SK-N-SH (cell line): ENCODE results near the gene NKD1. TPM values are rescaled to one million over a fixed set of nuclear protein-coding genes. Genes with fewer than 3 reads are reported as not detected.

Experiments
- CTCF ChIA-PET: fragments of 300-600, 350-600 bp; formaldehyde crosslinking; extraction: SDS; loops from one replicate; lab custom pipeline; 2021; lab: Yijun Ruan, JAX
- POLR2A ChIA-PET: fragments of 350-600 bp; sonication (Branson Sonifier 250); formaldehyde crosslinking; extraction: SDS; loops from one replicate; lab custom pipeline; 2020; ENCODE audit warnings: antibody characterized with exemption, inconsistent platforms; lab: Yijun Ruan, JAX
- DNase-seq: peaks from one replicate; pipeline ENCODE4 v3.0.0; 2012
- H2AFZ ChIP-seq: fragments of 200-600 bp; sonication (generic); 2 replicates; pipeline ENCODE4 v1.8.1; 2016; ENCODE audit warnings: antibody characterized with exemption, mild to moderate bottlenecking, low read depth
- H3F3A ChIP-seq: fragments of 200-600 bp; sonication (generic); replicated peaks from 2 replicates; pipeline ENCODE3; 2016; ENCODE audit warnings: antibody characterized with exemption, mild to moderate bottlenecking; ENCODE audit not compliant: insufficient read depth
- H3K27ac ChIP-seq, 2 experiments: fragments of 200-500 bp in 1 of 2; fragments of 200-600 bp in 1 of 2; sonication (Bioruptor generic) in 1 of 2; sonication (generic), shearing (Covaris generic) in 1 of 2; 2 replicates each; pipeline versions ENCODE4 v1.5.1 to v1.6.1; 2014 to 2016; ENCODE audit warnings: low read depth in 2 of 2, inconsistent platforms in 1 of 2, low read length in 1 of 2, mild to moderate bottlenecking in 1 of 2, mixed read lengths in 1 of 2
- H3K27me3 ChIP-seq: fragments of 200-600 bp; sonication (generic), shearing (Covaris generic); 2 replicates; pipeline ENCODE4 v1.6.1; 2016; ENCODE audit warnings: mixed run types; ENCODE audit not compliant: insufficient read depth
- H3K36me3 ChIP-seq, 2 experiments: fragments of 200-500 bp in 1 of 2; fragments of 200-600 bp in 1 of 2; sonication (Bioruptor generic) in 1 of 2; sonication (generic) in 1 of 2; replicated peaks in 1 of 2; 2 replicates each; pipeline versions ENCODE3 to v1.5.1; 2014 to 2016; ENCODE audit warnings: low read length in 1 of 2, mild to moderate bottlenecking in 1 of 2; ENCODE audit not compliant: insufficient read depth in 2 of 2, control insufficient read depth in 1 of 2
- H3K4me1 ChIP-seq, 2 experiments: fragments of 200-500 bp in 1 of 2; fragments of 200-600 bp in 1 of 2; sonication (Bioruptor generic) in 1 of 2; sonication (generic), shearing (Covaris generic) in 1 of 2; 2 replicates each; pipeline versions ENCODE4 v1.5.1 to v1.6.1; 2014 to 2016; ENCODE audit warnings: low read depth in 1 of 2, low read length in 1 of 2, mixed run types in 1 of 2; ENCODE audit not compliant: insufficient read depth in 2 of 2, control insufficient read depth in 1 of 2
- H3K4me2 ChIP-seq: fragments of 200-600 bp; sonication (generic), shearing (Covaris generic); 2 replicates; pipeline ENCODE4 v1.6.1; 2017; ENCODE audit warnings: mixed run types
- H3K4me3 ChIP-seq, 2 experiments: fragments of 200-500 bp in 1 of 2; fragments of 200-600 bp in 1 of 2; sonication (Bioruptor generic) in 1 of 2; sonication (generic), shearing (Covaris generic) in 1 of 2; 2 replicates each; pipeline versions ENCODE4 v1.5.1 to v1.8.1; 2014 to 2016; ENCODE audit warnings: low read depth in 2 of 2, inconsistent platforms in 1 of 2, low read length in 1 of 2, mild to moderate bottlenecking in 1 of 2, mixed read lengths in 1 of 2, moderate library complexity in 1 of 2
- H3K79me2 ChIP-seq: fragments of 200-600 bp; sonication (generic); 2 replicates; pipeline ENCODE4 v1.8.1; 2017; ENCODE audit warnings: mild to moderate bottlenecking; ENCODE audit not compliant: insufficient read depth
- H3K9ac ChIP-seq: fragments of 200-600 bp; sonication (generic); 2 replicates; pipeline ENCODE4 v1.6.1; 2017; ENCODE audit warnings: mixed run types
- H3K9me2 ChIP-seq: fragments of 200-600 bp; sonication (generic); 2 replicates; pipeline ENCODE4 v1.6.1; 2017; ENCODE audit warnings: mixed run types
- H3K9me3 ChIP-seq: fragments of 200-600 bp; sonication (generic); 2 replicates; pipeline ENCODE4 v1.6.1; 2017; ENCODE audit warnings: mixed run types, mild to moderate bottlenecking, moderate library complexity
- H4K20me1 ChIP-seq: fragments of 200-600 bp; sonication (generic); 2 replicates; pipeline ENCODE4 v1.6.1; 2017; ENCODE audit warnings: mild to moderate bottlenecking, mixed run types; ENCODE audit not compliant: insufficient read depth
- CHD2 ChIP-seq: fragments of 150-350 bp; IDR thresholded peaks from 2 replicates; pipeline ENCODE4 v1.6.1; 2018; ENCODE audit warnings: low read length; ENCODE audit not compliant: partially characterized antibody
- EP300 ChIP-seq, 2 experiments: IDR thresholded peaks; 2 replicates each; pipeline versions ENCODE4 v1.4.0 to v1.6.1; 2012; ENCODE audit warnings: borderline replicate concordance in 1 of 2, low read depth in 1 of 2, low read length in 1 of 2
- EZH2phosphoT487 ChIP-seq: fragments of 200-600 bp; sonication (generic); IDR thresholded peaks from 2 replicates; pipeline ENCODE4 v1.6.1; 2017; ENCODE audit warnings: low read depth, mixed run types, mild to moderate bottlenecking, antibody characterized with exemption, moderate library complexity, borderline replicate concordance
- FOXJ3 ChIP-seq: sonication (generic); formaldehyde crosslinking; IDR thresholded peaks from 2 replicates; pipeline ENCODE4 v1.5.1; 2020; ENCODE audit warnings: mild to moderate bottlenecking, missing genetic modification reagents
- IRF3 ChIP-seq: fragments of 150-350 bp; IDR thresholded peaks from 2 replicates; pipeline ENCODE4 v1.6.1; 2016; ENCODE audit warnings: mild to moderate bottlenecking, low read depth, low read length
- JUND ChIP-seq: IDR thresholded peaks from 2 replicates; pipeline ENCODE4 v1.4.0; 2012
- NRF1 ChIP-seq: IDR thresholded peaks from 2 replicates; pipeline ENCODE4 v1.6.1; 2012; ENCODE audit warnings: low read depth, mild to moderate bottlenecking, low read length
- POLR2AphosphoS5 ChIP-seq: IDR thresholded peaks from 2 replicates; pipeline ENCODE4 v1.6.1; 2012; ENCODE audit warnings: low read depth, low read length
- RAD21 ChIP-seq: IDR thresholded peaks from 2 replicates; pipeline ENCODE4 v1.6.1; 2012; ENCODE audit warnings: mild to moderate bottlenecking, low read length
- REST ChIP-seq: IDR thresholded peaks from 2 replicates; pipeline ENCODE4 v1.6.1; 2012; ENCODE audit warnings: mild to moderate bottlenecking, low read depth, low read length, moderate library complexity
- RXRA ChIP-seq: IDR thresholded peaks from 2 replicates; pipeline ENCODE4 v1.4.0; 2012; ENCODE audit warnings: low read depth, mild to moderate bottlenecking, borderline replicate concordance
- SIN3A ChIP-seq: IDR thresholded peaks from 2 replicates; pipeline ENCODE4 v1.6.1; 2012; ENCODE audit warnings: low read depth, mild to moderate bottlenecking, low read length, moderate library complexity, borderline replicate concordance
- SMC3 ChIP-seq: IDR thresholded peaks from 2 replicates; pipeline ENCODE4 v1.6.1; 2012; ENCODE audit warnings: low read depth, low read length, improper control_type of control experiment
- TAF1 ChIP-seq: IDR thresholded peaks from 2 replicates; pipeline ENCODE4 v1.6.1; 2012; ENCODE audit warnings: low read depth, mild to moderate bottlenecking, low read length, moderate library complexity, borderline replicate concordance
- TEAD4 ChIP-seq: IDR thresholded peaks from 2 replicates; pipeline ENCODE4 v1.4.0; 2012; ENCODE audit warnings: mild to moderate bottlenecking, borderline replicate concordance; ENCODE audit not compliant: insufficient read depth
- YY1 ChIP-seq: IDR thresholded peaks from 2 replicates; pipeline ENCODE4 v1.4.0; 2012; ENCODE audit warnings: low read depth, mild to moderate bottlenecking
- WGBS: methylation state at CpG from one replicate; pipeline ENCODE4 v1.1.6; 2017; ENCODE audit warnings: low lambda C conversion rate; 5-methylcytosine and 5-hydroxymethylcytosine counted together
- polyA plus RNA-seq, 3 experiments: library from polyadenylated mRNA; depleted of rRNA; stranded (reverse); fragments of >200 nt; gene quantifications; 2 replicates each; pipeline ENCODE4 v1.2.3, GENCODE V29; 2012
- TF ChIP-seq, protein P1 (sequence below): IDR thresholded peaks from 2 replicates; pipeline ENCODE4; 2012
- TF ChIP-seq, protein P2 (sequence below): IDR thresholded peaks from 2 replicates; pipeline ENCODE4 v1.4.0; 2012; ENCODE audit warnings: low read depth
- TF ChIP-seq, protein P3 (sequence below): IDR thresholded peaks from 2 replicates; pipeline ENCODE4 v1.4.0; 2012; ENCODE audit warnings: low read depth, borderline replicate concordance

Gene NKD1
- polyA plus RNA-seq, 1 of the 3 experiments (the other 2 are of a cell fraction): 0.02 TPM

DNA sequence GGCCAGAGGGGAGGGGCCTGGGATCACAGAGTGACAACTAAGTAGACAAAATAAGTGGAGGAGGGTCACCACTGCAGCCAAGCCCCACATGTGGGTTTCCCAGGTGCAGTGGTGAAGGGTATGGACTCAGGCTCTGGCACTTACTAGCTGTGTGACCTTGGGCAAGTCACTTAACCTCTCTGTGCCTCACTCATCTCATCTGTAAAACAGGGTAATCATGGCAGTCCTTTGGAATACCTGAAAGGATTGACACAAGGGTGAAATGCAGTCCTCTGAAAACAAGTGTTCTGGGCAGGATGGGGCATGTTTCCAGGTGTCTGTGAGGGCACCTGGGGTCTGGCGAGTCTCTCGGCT lies 55.8 kb downstream of the NKD1 start:
- H3K27ac ChIP-seq: no peak overlapping the region
- TF ChIP-seq TEAD4 (no peak), TAF1 (no peak), SMC3 (no peak), JUND (no peak), YY1 (no peak), CHD2 (no peak), FOXJ3 (CRISPR knock-in tag) (no peak), RAD21 (no peak), RXRA (no peak), POLR2AphosphoS5 (no peak), REST (no peak), SIN3A (no peak), EP300 (IDR thresholded peaks at IDR 0.05; ENCODE audit: borderline replicate concordance in 1 of 2, low read depth in 1 of 2, low read length in 1 of 2) (no peak), IRF3 (no peak), EZH2phosphoT487 (no peak), NRF1 (no peak)
- TF ChIP-seq, protein P1, sequence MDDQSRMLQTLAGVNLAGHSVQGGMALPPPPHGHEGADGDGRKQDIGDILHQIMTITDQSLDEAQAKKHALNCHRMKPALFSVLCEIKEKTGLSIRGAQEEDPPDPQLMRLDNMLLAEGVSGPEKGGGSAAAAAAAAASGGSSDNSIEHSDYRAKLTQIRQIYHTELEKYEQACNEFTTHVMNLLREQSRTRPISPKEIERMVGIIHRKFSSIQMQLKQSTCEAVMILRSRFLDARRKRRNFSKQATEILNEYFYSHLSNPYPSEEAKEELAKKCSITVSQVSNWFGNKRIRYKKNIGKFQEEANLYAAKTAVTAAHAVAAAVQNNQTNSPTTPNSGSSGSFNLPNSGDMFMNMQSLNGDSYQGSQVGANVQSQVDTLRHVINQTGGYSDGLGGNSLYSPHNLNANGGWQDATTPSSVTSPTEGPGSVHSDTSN: no peak
- TF ChIP-seq, protein P2, sequence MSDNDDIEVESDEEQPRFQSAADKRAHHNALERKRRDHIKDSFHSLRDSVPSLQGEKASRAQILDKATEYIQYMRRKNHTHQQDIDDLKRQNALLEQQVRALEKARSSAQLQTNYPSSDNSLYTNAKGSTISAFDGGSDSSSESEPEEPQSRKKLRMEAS: no peak
- TF ChIP-seq, protein P3, sequence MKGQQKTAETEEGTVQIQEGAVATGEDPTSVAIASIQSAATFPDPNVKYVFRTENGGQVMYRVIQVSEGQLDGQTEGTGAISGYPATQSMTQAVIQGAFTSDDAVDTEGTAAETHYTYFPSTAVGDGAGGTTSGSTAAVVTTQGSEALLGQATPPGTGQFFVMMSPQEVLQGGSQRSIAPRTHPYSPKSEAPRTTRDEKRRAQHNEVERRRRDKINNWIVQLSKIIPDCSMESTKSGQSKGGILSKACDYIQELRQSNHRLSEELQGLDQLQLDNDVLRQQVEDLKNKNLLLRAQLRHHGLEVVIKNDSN: no peak
- TF ChIP-seq, all 33 proteins: peak for 0
- POLR2A ChIA-PET: no interaction called here
- Histone ChIP-seq H3K9me3 (no peaks in the 10 kb centered on the region), H3K4me3 (no peak overlapping the region), H3K36me3 (no peaks in the 10 kb centered on the region), H3K27me3 (no peaks in the 10 kb centered on the region), H4K20me1 (no peaks in the 10 kb centered on the region), H3K9ac (no peak overlapping the region), H2AFZ (no peak overlapping the region), H3F3A (no peaks in the 10 kb centered on the region), H3K9me2 (no peaks in the 10 kb centered on the region), H3K4me1 (peaks cover 0 to 26% of the 10 kb centered on the region in 2 experiments; a peak in 1 of 4 replicates), H3K4me2 (no peak overlapping the region), H3K79me2 (no peaks in the 10 kb centered on the region)
- CTCF ChIA-PET: interaction anchor here (1.0 to 2.4 kb wide), 6 partner anchors 10 to 229 kb away, joined by 3 to 9 read pairs (median 3); no protein-coding TSS in a partner anchor
- DNase-seq: no peak
- 40% methylated on average over 1 of the region's 2 CpGs for WGBS
